ENCODE measurements around the gene SPEN. TPM values are rescaled to one million over a fixed set of nuclear protein-coding genes. Genes with fewer than 3 reads are reported as not detected.

SPEN gene
- total RNA-seq, 1 donor from 2014 or later, result 24.0 TPM

GRCh38 chr1:15934211-15935055, 86.9 kb downstream of the SPEN start:
- no peaks in the 10 kb centered on the region for H3K27me3 ChIP-seq (ENCODE audit: control insufficient read depth, insufficient read depth, low read length)
- TF ChIP-seq CTCF (IDR thresholded peaks at IDR 0.05; ENCODE audit: insufficient read depth, low read length, poor library complexity, severe bottlenecking), result no peak
- no peak overlapping the region for H3K4me3 ChIP-seq (ENCODE audit: low read depth, low read length)
- DNase-seq (ENCODE audit: low read depth), result no peak
- H3K36me3 ChIP-seq (ENCODE audit: control insufficient read depth, insufficient read depth, low read length), result peaks cover 12% of the 10 kb centered on the region

- no peaks in the 10 kb centered on the region for H3K27me3 ChIP-seq (ENCODE audit: control insufficient read depth, insufficient read depth, low read length)
- peaks cover 10% of the 10 kb centered on the region for H3K36me3 ChIP-seq (ENCODE audit: control insufficient read depth, insufficient read depth, low read length)
- no peak for DNase-seq (ENCODE audit: low read depth)
- no peak for TF ChIP-seq CTCF (IDR thresholded peaks at IDR 0.05; ENCODE audit: insufficient read depth, low read length, poor library complexity, severe bottlenecking)
- no peak overlapping the region for H3K4me3 ChIP-seq (ENCODE audit: low read depth, low read length)
Measured at GRCh38 chr1:15935056-15935950, 87.8 kb downstream of the SPEN start.

GRCh38 chr1:15936025-15936424, 88.5 kb downstream of the SPEN start:
- H3K4me3 ChIP-seq (ENCODE audit: low read depth, low read length), result no peak overlapping the region
- H3K27me3 ChIP-seq (ENCODE audit: control insufficient read depth, insufficient read depth, low read length), result no peaks in the 10 kb centered on the region
- peaks cover 10% of the 10 kb centered on the region for H3K36me3 ChIP-seq (ENCODE audit: control insufficient read depth, insufficient read depth, low read length)
- no peak for DNase-seq (ENCODE audit: low read depth)
- TF ChIP-seq CTCF (IDR thresholded peaks at IDR 0.05; ENCODE audit: insufficient read depth, low read length, poor library complexity, severe bottlenecking), result no peak

- H3K27me3 ChIP-seq (ENCODE audit: control insufficient read depth, insufficient read depth, low read length), result no peaks in the 10 kb centered on the region
- no peak overlapping the region for H3K4me3 ChIP-seq (ENCODE audit: low read depth, low read length)
- no peak for TF ChIP-seq CTCF (IDR thresholded peaks at IDR 0.05; ENCODE audit: insufficient read depth, low read length, poor library complexity, severe bottlenecking)
- peaks cover 10% of the 10 kb centered on the region for H3K36me3 ChIP-seq (ENCODE audit: control insufficient read depth, insufficient read depth, low read length)
- DNase-seq (ENCODE audit: low read depth), result no peak
Measured at GRCh38 chr1:15937146-15937545, 89.6 kb downstream of the SPEN start.

GRCh38 chr1:15937706-15938168, 90.2 kb downstream of the SPEN start:
- H3K4me3 ChIP-seq (ENCODE audit: low read depth, low read length), result no peak overlapping the region
- peaks cover 9% of the 10 kb centered on the region for H3K36me3 ChIP-seq (ENCODE audit: control insufficient read depth, insufficient read depth, low read length)
- no peaks in the 10 kb centered on the region for H3K27me3 ChIP-seq (ENCODE audit: control insufficient read depth, insufficient read depth, low read length)
- no peak for DNase-seq (ENCODE audit: low read depth)
- TF ChIP-seq CTCF (IDR thresholded peaks at IDR 0.05; ENCODE audit: insufficient read depth, low read length, poor library complexity, severe bottlenecking), result no peak

All from kidney epithelial cell (primary cell).